NCI-H2107 (cell line): ENCODE measurements around the gene ACKR2.

Source experiments
- DNase-seq: peaks from one replicate; lab custom pipeline; 2025; lab: John Stamatoyannopoulos, UW

ACKR2 gene

DNA sequence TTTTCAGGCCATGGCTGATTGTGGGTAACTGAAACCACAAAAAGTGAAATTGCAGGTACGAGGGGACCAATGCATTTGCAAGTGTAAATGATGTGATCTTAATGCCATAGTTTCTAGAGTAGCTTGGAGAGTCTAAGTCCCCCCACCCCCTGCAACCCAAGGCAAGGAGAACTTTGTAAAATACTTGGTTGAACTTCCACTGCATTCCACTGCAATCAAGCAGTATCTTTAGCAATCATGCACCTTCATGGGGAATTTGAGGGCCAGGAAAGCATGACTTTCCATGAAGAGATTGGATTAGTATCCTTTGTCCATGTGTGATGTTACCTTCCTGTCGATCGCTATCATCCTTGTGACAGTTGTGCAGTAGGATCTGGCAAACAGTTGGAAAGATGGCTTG is 77.8 kb downstream of the ACKR2 start:
- DNase-seq = no peak

DNA sequence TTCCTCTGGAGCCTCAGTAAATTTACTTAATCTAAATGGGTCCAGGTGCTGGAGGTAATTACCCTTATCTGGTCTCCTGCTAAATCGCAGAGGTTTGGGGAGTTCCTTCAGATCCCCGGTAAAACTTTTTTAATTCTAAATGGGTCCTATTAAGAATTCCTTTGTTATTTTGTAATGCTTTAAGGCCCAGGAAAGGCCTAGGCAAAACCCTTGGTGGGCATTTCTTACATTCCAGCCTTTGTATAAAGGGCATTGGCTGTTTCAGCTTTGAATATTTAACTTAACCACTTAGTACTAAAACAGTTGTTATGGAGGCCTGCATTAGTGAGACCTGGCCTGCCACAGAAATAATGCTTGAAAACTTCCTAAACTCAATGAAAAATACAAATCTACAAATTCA is 81.8 kb downstream of the ACKR2 start:
- DNase-seq = no peak

DNA sequence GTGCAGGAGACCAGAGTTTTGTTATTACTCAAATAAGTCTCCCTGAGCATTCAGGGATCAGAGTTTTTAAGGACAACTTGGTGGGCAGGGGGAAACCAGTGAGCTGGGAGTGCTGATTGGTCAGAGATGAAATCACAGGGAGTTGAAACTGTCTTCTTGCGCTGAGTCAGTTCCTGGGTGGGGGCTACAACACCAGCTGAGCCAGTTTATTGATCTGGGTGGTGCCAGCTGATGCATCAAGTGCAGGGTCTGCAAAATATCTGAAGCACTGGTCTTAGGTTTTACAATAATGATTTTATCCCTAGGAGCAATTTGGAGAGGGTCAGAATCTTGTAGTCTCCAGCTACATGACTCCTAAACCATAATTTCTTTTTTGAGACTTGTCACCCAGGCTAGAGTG is 82.9 kb downstream of the ACKR2 start:
- DNase-seq = no peak

DNA sequence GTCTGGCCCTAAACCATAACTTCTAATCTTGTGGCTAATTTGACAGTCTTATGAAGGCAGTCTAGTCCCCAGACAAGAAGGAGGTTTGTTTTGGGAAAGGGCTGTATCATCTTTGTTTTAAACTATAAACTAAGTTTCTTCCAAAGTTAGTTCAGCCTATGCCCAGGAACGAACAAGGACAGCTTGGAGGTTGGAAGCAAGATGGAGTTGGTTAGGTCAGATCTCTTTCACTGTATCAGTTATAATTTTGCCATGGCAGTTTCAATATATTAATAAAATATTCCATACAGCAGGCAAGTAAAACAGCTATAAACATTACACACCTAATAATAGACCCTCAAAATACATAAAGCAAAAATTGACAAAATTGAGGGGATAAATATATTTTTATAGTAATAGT is 83.6 kb downstream of the ACKR2 start:
- no peak for DNase-seq

DNA sequence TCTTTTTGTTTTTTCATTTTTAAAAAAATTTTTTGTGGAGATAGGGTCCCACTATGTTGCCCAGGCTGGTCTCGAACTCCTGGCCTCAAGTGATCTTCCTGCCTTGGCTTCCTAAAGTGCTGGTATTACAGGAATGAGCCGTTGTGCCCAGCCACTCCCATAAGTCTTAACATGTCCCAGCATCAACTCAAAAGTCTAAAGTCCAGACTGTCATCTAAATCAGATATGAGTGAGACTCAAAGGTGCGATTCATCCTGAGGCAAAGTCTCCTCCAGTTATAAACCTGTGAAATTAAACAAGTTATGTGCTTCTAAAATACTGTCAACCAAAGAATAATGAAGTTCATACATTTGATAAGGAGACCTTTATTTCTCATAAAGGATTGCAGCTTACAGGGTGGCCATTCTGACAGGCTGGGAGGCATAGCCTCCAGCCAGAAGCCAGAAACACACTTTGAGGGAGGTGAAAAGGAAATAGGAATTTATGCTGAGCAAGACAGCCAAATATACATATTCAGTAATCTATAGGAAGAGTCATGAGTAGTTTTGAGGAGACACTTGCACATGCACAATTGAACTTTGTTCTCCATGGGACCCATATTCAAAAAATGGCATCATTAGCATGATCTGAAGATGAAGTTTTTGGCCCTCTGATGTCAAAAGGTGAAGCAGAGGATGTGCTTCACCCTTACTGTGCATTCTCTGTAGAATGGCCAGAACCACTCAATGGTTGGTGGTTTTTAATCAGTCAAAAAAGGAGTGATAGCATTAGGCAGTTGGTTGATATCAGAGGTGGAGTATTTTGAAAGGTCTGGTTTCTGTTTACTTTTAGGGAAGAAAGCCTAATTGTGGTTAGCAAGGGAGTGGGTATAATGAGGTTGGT is 85.7 kb downstream of the ACKR2 start:
- DNase-seq = no peak

DNA sequence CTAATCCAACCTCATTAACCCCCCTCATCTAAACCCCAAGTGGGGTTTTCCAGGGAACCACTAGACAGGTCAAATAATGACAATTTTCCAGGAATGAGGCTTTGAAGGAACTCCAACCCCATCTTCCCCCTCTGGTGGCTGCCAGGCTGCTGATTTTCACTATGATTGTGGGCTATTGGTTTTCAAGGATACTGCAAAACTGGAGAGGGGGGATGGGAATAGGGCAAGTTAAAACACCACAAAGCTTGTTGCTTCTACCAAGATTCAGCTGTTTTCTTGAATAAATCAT is 86.3 kb downstream of the ACKR2 start:
- no peak for DNase-seq

DNA sequence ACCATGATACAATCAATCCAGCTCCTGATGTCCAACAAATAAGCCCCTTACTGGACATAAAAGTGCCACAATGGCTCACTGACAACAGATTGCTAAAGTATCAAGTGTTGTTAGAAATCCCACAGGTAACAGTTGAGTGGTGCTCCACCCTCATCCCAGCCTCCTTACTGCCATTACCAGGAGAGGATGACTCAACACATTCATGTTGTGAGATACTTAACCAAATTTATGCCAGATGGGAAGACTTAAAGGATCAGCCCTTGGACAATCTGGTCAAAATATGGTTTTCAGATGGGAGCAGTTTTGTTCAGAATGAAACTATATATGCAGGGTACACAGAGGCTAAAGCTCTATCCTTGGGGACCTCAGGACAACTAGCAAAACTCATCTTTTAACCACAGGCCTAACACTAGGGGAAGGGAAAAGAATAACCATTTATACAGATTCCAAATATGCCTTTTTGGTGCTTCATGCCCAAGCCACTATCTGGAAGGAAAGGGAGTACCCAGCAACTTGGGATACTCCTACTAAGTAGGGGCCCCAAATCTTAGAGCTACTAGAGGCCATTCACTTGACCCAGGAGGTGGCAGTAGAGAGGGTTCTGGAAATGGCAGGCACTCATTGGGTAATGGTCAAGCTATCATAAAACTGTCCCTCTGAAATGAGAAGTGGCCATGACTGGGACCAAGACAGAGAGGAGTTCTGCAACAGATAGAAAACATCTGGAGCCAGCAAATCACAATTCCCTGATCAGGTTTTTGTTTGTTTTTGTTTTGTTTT is 89.8 kb downstream of the ACKR2 start:
- DNase-seq = no peak

DNA sequence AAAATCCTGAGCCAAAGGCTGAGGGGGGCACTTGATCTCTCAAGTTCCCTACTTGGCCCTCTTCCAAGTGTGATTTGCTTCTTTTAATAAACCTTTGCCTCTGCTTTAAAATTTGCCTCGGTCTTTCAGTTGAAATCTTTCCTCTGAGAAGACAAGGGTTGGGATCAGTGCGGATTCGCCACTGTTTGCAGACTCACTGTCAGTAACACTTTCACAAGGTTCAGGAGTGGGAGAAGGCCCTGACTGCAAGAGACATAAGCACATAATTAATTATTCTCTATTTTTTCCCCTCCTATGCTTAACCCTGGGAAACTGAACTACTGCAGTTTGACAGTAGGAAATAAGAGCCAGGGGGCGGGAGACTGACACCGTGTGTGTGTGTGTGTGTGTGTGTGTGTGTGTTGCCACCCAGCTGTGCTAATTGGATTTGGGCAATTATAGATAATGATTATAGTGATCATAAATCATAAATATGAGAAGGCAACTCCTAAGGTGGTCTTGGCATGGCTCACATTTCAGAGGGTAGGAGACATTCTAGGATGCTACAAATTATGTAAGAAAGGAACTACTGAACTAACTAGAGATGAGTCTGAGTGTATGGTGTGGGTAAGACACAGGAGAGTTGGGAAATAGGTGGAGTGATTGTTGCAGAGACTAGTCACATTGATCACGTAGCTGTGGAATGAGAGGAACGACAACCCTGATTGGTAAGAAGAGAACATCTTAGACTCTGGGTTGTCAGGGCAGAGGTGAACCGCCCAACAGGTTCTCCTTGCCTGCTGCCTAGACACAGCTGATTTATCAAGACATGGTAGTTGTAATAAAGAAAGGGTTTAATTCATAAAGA is 91.2 kb downstream of the ACKR2 start:
- DNase-seq = no peak

DNA sequence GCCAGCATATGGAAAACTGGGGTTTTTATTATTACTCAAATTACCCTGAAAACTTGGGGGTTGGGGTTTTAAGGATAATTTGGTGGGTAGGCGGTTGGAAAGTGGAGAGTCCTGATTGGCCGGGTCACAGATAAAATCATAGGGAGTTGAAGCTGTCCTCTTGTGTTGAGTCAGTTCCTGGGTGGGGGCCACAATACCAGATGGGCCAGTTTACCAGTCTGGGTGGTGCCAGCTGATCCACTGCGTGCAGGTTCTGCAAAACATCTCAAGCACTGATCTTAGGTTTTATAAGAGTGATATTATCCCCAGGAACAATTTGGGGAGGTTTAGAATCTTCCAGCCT is 91.8 kb downstream of the ACKR2 start:
- DNase-seq = no peak

DNA sequence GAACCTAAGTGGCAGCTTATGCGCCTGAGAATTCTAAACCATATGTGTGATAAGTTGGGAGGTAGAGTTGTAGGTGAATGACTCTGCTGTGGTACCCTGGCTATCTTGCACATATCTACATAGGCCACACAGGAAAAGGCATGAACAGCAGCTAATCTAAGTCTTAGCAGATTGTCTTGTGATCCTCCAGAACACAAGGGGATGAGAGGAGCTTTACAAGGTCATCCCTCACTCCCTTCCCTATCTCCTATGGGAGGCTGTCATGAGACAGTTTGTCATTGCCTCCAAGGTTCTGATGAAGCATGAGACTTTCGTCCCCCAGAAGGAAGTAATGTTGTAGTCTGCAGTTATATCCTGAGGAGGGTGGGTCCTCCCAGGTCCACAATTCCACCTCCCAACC is 93.0 kb downstream of the ACKR2 start:
- no peak for DNase-seq

DNA sequence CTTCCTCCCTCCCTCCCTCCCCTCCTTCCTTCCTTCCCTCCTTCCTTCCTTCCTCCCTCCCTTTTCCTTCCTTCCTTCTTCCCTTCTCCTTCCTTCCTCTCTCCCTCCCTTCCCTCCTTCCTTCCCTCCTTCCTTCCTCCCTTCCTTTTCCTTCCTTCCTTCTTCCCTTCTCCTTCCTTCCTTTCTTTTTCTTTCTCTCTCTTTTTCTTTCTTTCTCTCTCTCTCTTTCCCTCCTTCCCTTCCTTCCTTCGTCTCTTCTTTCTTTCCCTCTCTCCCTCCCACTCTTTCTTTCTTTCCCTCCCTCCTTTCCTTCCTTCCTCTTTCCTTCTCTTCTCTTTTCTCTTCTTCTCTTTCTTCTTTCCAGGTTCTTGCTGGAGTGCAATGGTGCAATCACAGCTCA is 94.8 kb downstream of the ACKR2 start:
- no peak for DNase-seq

DNA sequence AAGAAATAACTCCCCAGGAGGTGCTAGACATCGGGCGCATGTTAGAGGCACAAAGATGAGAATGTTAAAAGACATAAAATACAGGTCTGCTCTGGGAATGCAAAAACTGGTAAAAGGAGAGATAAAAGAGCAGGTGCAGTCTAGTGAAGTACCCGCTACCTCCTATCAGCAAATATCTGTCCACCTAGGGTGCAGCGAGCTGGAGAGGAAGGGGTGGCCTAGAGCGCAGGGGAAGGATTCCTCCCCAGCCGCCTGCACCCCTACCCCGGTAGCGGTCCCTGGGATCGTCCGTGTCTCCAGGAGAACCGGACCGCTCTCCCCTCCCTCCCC is 96.5 kb downstream of the ACKR2 start:
- DNase-seq = no peak

DNA sequence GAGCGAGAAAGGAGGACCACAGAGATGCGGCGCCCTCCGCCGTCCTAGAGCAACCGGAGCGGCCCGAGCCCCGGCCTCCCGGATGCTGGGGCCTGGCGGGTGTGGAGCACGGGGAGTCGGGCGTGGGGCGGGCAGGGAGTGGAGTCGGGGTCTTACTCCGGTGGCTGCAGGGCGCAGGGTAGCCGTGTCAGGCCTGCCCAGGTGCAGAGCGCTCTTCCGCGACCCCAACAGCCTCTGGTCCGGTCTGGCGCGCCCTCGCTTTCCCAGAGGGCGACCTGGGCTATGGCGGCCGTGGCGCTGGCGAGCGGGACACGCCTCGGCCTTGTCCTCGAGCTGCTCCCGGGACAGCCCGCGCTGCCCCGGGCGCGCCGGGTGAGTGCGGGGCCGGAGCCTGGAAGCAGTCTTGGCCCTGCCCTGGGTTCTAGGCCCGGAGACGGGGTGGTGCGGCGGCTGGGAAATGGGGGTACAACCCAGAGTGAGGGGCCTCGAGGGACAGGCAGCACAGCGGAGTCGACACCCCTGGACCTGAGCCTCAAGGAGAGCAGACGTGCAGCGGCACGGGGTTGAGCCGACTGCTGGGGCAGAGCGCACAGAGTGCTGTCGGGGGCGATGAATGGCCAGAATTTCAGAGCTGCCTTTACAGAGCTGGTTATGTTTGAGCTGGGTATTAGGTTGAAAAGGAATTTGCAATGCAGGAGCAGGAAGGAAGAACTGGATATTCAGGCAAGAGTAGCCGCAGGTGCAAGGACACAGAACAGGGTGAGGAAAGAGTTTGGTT is 97.0 kb downstream of the ACKR2 start, which contains the start of gene ZNF662:
ZNF662 (plus strand) TSS at position 73 of the 778 bp plus-strand sequence. CDS start 1,973 bp downstream, outside the sequence.
- DNase-seq = no peak

DNA sequence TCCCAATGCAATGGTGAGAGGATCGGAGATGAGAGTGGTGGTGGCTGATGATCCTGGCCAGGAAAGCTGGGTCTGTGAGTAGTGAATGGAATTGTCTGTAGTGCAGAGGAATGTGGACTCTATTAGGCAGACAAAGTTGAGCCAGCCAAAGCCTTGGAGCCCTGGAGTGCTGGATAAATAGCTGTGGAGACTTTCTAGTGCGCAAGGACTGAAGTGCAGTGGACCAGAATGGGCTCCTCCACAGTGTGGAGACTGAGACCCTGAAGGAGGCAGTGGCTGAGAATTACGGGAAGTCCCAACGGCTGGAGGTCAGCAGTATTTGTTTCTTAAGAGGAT is 97.6 kb downstream of the ACKR2 start:
- DNase-seq = no peak

DNA sequence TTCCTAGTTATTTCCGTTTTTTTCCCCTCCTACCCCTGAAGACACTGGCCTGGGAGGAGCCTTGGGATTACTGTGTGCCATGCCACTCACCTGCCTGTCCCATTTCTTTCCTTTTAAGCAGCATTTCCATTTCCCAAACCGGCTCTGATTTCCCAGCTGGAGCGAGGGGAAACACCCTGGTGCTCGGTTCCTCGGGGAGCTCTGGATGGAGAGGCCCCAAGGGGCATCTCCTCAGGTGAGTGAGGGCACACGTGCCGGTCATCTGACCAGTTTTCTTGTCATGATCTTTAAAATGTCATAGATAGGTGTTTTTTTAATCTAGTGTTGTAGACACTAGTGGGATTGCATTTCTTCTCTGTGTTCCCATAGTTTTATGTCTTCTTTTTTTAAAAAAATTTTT is 99.4 kb downstream of the ACKR2 start:
- DNase-seq = no peak

DNA sequence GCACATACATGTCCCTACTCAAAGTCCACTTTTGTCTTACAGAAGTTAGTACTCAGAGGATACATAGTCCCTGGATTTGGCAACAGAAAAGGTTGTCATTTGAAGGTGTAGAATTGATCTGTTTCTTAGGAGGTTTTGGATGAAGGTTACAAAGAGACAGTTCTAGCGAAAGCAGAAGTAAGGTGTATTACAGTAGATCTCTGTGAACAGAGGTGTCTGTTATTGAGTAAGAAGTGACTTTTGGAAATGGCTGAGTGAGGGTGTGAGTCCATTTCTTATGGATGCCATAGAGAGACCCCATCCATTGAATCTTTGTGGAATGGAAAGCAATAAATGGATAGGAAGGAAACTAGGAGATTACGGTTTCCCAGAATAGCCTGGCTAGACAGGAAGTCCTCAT is 102.3 kb downstream of the ACKR2 start:
- DNase-seq = no peak

DNA sequence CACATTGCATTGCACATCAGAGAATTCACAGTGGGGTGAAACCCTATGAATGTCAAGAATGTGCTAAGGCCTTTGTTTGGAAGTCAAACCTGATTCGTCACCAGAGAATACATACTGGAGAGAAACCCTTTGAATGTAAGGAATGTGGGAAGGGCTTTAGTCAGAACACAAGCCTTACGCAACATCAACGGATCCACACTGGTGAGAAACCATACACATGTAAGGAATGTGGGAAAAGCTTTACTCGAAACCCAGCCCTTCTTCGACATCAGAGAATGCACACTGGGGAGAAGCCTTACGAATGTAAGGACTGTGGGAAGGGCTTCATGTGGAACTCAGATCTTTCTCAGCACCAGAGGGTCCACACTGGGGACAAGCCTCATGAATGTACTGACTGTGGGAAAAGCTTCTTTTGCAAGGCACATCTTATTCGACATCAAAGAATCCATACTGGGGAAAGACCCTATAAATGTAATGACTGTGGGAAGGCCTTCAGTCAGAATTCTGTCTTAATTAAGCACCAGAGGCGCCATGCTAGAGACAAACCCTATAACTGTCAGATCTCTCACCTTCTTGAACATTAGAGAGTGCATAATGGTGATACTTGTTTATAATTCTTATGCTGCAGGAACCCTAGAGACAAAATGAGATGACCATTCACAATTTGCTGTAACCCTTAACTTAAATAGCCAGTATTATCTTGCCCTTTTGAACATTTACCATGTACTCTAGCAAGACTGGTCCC is 105.7 kb downstream of the ACKR2 start:
- DNase-seq = no peak
